ENCODE measurements around the gene CAB39. TPM values are rescaled to one million over a fixed set of nuclear protein-coding genes. Genes with fewer than 3 reads are reported as not detected.

CAB39 gene
- total RNA-seq, 1 experiment from 2014 or later, result 40.4 TPM

DNA sequence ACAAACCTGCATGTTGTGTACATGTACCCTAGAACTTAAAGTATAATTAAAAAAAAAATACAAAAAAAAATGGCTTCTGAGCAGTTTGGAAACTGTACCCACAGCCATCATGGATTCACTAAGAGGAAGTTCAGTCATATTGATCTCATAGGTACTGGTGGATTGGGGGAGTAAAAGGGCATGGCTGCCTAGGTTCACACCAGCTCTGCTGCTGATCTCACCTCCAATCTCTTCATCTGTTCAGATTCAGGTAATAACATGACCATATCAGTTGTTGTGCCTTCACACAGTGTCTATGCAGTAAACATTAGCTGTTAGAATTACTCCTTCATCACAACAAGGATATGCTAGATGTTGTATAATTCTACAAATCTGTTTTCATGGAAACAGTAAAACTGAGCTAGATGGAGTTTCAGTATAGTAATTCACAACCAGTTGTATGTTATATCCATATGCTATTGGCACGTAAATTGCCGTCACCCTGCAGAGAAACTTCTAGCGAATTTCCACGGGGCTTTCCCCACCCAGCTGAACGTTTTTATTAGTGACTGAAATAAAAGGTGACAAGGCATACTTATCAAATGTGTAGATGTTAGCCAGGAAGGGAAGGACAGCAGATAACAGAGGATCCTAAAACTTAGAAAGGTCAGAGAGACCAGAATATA is 92.8 kb downstream of the CAB39 start:
- ChIA-PET POLR2A (no interaction called here), CTCF (no interaction called here)
- Histone ChIP-seq H3K36me3 (ENCODE audit: control insufficient read depth, insufficient read depth, low read length) (no peaks in the 10 kb centered on the region), H3K4me1 (no peaks in the 10 kb centered on the region), H3K4me3 (ENCODE audit: low read depth, low read length) (no peak overlapping the region), H3K9me3 (no peaks in the 10 kb centered on the region), H3K27me3 (replicated peaks; ENCODE audit: control insufficient read depth, insufficient read depth, low read length) (no peaks in the 10 kb centered on the region)
- Mint-ChIP-seq H3K4me1 (ENCODE audit: low read depth, unreplicated experiment) (no peaks in the 10 kb centered on the region), H3K4me3 (ENCODE audit: unreplicated experiment) (no peak overlapping the region), H3K9me3 (ENCODE audit: unreplicated experiment) (no peaks in the 10 kb centered on the region), H3K27me3 (ENCODE audit: insufficient read depth, unreplicated experiment) (no peaks in the 10 kb centered on the region), H3K27ac (ENCODE audit: unreplicated experiment) (no peak overlapping the region), H3K36me3 (ENCODE audit: insufficient read depth, unreplicated experiment) (peaks cover 25% of the 10 kb centered on the region)
- BruUV-seq (replicated peaks), result no TSS peak
- no peak for DNase-seq
- TF ChIP-seq CTCF (IDR thresholded peaks at IDR 0.05; ENCODE audit: insufficient read depth in 1 of 2, low read depth in 1 of 2, low read length in 1 of 2, severe bottlenecking in 1 of 2, unreplicated experiment in 1 of 2), result no peak
- intact Hi-C loops (cut with micrococcal nuclease; ENCODE audit: unreplicated experiment), result no loop called here

- CTCF ChIA-PET, result no interaction called here
- Mint-ChIP-seq H3K36me3 (ENCODE audit: insufficient read depth, unreplicated experiment) (peaks cover 11% of the 10 kb centered on the region), H3K9me3 (ENCODE audit: unreplicated experiment) (no peaks in the 10 kb centered on the region), H3K4me3 (ENCODE audit: unreplicated experiment) (no peak overlapping the region), H3K4me1 (ENCODE audit: low read depth, unreplicated experiment) (no peaks in the 10 kb centered on the region), H3K27me3 (ENCODE audit: insufficient read depth, unreplicated experiment) (no peaks in the 10 kb centered on the region), H3K27ac (ENCODE audit: unreplicated experiment) (no peak overlapping the region)
- intact Hi-C loops (cut with micrococcal nuclease; ENCODE audit: unreplicated experiment), result no loop called here
- TF ChIP-seq CTCF (IDR thresholded peaks at IDR 0.05; ENCODE audit: insufficient read depth in 1 of 2, low read depth in 1 of 2, low read length in 1 of 2, severe bottlenecking in 1 of 2, unreplicated experiment in 1 of 2), result no peak
- Histone ChIP-seq H3K4me3 (ENCODE audit: low read depth, low read length) (no peak overlapping the region), H3K36me3 (ENCODE audit: control insufficient read depth, insufficient read depth, low read length) (no peaks in the 10 kb centered on the region), H3K9me3 (no peaks in the 10 kb centered on the region), H3K4me1 (no peaks in the 10 kb centered on the region), H3K27me3 (replicated peaks; ENCODE audit: control insufficient read depth, insufficient read depth, low read length) (no peaks in the 10 kb centered on the region)
- DNase-seq, result no peak
- no TSS peak for BruUV-seq (replicated peaks)
- POLR2A ChIA-PET, result no interaction called here
Observed at GRCh38 chr2:230807729-230808128, 95.1 kb downstream of the CAB39 start.

DNA sequence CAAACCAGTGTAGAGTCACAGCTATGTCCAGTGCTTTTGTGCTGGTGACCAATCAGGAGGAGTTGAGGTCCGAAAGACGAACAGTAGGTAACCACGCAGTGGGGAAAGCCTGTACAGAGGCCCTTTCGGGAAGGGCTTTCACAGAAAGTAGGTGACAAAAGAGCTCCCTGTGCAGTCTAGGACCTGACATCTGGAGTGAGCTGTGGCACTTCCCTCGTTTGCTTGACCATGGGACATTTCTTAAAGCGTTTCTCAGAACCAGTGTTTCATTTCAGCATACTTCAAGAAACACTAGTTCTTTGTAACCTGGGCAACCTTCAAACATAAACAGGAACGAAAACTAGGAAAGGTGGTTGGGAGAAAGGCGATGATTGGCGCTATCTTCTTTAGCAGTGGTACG is 96.4 kb downstream of the CAB39 start:
- H3K27ac Mint-ChIP-seq (ENCODE audit: unreplicated experiment), result no peak overlapping the region
- TF ChIP-seq CTCF (IDR thresholded peaks at IDR 0.05; ENCODE audit: insufficient read depth in 1 of 2, low read depth in 1 of 2, low read length in 1 of 2, severe bottlenecking in 1 of 2, unreplicated experiment in 1 of 2), result no peak
- no peaks in the 10 kb centered on the region for H3K27me3 ChIP-seq (replicated peaks; ENCODE audit: control insufficient read depth, insufficient read depth, low read length)
- H3K4me1 Mint-ChIP-seq (ENCODE audit: low read depth, unreplicated experiment), result no peaks in the 10 kb centered on the region
- intact Hi-C loops (cut with micrococcal nuclease; ENCODE audit: unreplicated experiment), result no loop called here
- no peak overlapping the region for H3K4me3 Mint-ChIP-seq (ENCODE audit: unreplicated experiment)
- H3K27me3 Mint-ChIP-seq (ENCODE audit: insufficient read depth, unreplicated experiment), result no peaks in the 10 kb centered on the region
- ChIA-PET CTCF (interaction anchor here (0.6 to 1.2 kb wide), 3 partner anchors 10 to 611 kb away, joined by 3 to 5 read pairs (median 5); no protein-coding TSS in a partner anchor), POLR2A (no interaction called here)
- peaks cover 12% of the 10 kb centered on the region for H3K36me3 Mint-ChIP-seq (ENCODE audit: insufficient read depth, unreplicated experiment)
- H3K36me3 ChIP-seq (ENCODE audit: control insufficient read depth, insufficient read depth, low read length), result no peaks in the 10 kb centered on the region
- H3K4me3 ChIP-seq (ENCODE audit: low read depth, low read length), result no peak overlapping the region
- H3K4me1 ChIP-seq, result no peaks in the 10 kb centered on the region
- DNase-seq, result no peak
- H3K9me3 Mint-ChIP-seq (ENCODE audit: unreplicated experiment), result no peaks in the 10 kb centered on the region
- BruUV-seq (replicated peaks), result no TSS peak
- no peaks in the 10 kb centered on the region for H3K9me3 ChIP-seq

Data from Caco-2 (cell line).